ENCODE results near the gene C3orf80.

Gene C3orf80

GRCh38 chr3:160210799-160211221, 14.4 kb upstream of the C3orf80 start:
- TF ChIP-seq NFIC (IDR thresholded peaks at IDR 0.05): no peak
- TF ChIP-seq RAD21 (IDR thresholded peaks at IDR 0.05; ENCODE audit: low read depth): peak; percentile 46
- peak; percentile 54; the same call in 1 of the 2 replicates for TF ChIP-seq TEAD4 (IDR thresholded peaks at IDR 0.05)
- TF ChIP-seq CEBPB (IDR thresholded peaks at IDR 0.05): peak; percentile 43; the same call in 1 of the 2 replicates
- no peak for TF ChIP-seq TAF1 (IDR thresholded peaks at IDR 0.05; ENCODE audit: low read depth)

DNA sequence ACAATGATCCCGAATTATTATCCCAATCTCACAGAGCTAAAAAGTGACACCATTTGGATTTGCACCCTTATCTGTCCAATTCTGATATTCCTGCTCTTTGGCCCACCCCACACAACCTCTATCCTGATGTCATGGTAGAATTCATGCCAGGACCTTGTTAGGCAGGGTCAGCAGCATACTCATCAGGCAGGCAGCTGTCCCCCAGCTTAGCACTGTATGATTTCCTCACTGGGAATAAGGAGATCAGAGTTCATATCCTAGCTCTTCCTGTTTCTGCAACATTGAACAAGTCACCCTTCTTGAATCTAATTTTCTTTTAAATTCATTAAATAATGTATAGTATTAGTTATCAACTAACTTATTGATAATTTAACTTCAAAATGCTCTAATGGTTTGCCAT, 12.0 kb upstream of the C3orf80 start:
- TF ChIP-seq CREB1 (IDR thresholded peaks at IDR 0.05; ENCODE audit: low read depth): no peak
- TF ChIP-seq ZBTB7A (IDR thresholded peaks at IDR 0.05; ENCODE audit: low read depth): no peak
- no peak for TF ChIP-seq FOXM1 (IDR thresholded peaks at IDR 0.05; ENCODE audit: borderline replicate concordance, low read depth)
- TF ChIP-seq, protein P1, sequence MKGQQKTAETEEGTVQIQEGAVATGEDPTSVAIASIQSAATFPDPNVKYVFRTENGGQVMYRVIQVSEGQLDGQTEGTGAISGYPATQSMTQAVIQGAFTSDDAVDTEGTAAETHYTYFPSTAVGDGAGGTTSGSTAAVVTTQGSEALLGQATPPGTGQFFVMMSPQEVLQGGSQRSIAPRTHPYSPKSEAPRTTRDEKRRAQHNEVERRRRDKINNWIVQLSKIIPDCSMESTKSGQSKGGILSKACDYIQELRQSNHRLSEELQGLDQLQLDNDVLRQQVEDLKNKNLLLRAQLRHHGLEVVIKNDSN (IDR thresholded peaks at IDR 0.05): no peak
- no peak for TF ChIP-seq NFIC (IDR thresholded peaks at IDR 0.05)
- TF ChIP-seq TCF12 (IDR thresholded peaks at IDR 0.05; ENCODE audit: low read depth): no peak
- no peak for TF ChIP-seq TEAD4 (IDR thresholded peaks at IDR 0.05)
- no peak for TF ChIP-seq CEBPB (IDR thresholded peaks at IDR 0.05)

- TF ChIP-seq, protein P2, sequence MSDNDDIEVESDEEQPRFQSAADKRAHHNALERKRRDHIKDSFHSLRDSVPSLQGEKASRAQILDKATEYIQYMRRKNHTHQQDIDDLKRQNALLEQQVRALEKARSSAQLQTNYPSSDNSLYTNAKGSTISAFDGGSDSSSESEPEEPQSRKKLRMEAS (IDR thresholded peaks at IDR 0.05): no peak
- TF ChIP-seq TCF12 (IDR thresholded peaks at IDR 0.05; ENCODE audit: low read depth): no peak
- TF ChIP-seq YY1 (IDR thresholded peaks at IDR 0.05; ENCODE audit: low read depth): no peak
- no peak for TF ChIP-seq CREB1 (IDR thresholded peaks at IDR 0.05; ENCODE audit: low read depth)
- TF ChIP-seq TEAD4 (IDR thresholded peaks at IDR 0.05): no peak
- TF ChIP-seq NFIC (IDR thresholded peaks at IDR 0.05): no peak
- TF ChIP-seq, protein P3, sequence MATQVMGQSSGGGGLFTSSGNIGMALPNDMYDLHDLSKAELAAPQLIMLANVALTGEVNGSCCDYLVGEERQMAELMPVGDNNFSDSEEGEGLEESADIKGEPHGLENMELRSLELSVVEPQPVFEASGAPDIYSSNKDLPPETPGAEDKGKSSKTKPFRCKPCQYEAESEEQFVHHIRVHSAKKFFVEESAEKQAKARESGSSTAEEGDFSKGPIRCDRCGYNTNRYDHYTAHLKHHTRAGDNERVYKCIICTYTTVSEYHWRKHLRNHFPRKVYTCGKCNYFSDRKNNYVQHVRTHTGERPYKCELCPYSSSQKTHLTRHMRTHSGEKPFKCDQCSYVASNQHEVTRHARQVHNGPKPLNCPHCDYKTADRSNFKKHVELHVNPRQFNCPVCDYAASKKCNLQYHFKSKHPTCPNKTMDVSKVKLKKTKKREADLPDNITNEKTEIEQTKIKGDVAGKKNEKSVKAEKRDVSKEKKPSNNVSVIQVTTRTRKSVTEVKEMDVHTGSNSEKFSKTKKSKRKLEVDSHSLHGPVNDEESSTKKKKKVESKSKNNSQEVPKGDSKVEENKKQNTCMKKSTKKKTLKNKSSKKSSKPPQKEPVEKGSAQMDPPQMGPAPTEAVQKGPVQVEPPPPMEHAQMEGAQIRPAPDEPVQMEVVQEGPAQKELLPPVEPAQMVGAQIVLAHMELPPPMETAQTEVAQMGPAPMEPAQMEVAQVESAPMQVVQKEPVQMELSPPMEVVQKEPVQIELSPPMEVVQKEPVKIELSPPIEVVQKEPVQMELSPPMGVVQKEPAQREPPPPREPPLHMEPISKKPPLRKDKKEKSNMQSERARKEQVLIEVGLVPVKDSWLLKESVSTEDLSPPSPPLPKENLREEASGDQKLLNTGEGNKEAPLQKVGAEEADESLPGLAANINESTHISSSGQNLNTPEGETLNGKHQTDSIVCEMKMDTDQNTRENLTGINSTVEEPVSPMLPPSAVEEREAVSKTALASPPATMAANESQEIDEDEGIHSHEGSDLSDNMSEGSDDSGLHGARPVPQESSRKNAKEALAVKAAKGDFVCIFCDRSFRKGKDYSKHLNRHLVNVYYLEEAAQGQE (IDR thresholded peaks at IDR 0.05; ENCODE audit: low read depth): no peak
- no peak for TF ChIP-seq RAD21 (IDR thresholded peaks at IDR 0.05; ENCODE audit: low read depth)
Observed at GRCh38 chr3:160217675-160218074, 7.5 kb upstream of the C3orf80 start.

GRCh38 chr3:160218136-160218535, 7.1 kb upstream of the C3orf80 start:
- TF ChIP-seq NFIC (IDR thresholded peaks at IDR 0.05) (no peak), YY1 (IDR thresholded peaks at IDR 0.05; ENCODE audit: low read depth) (no peak), CEBPB (IDR thresholded peaks at IDR 0.05) (no peak)

GRCh38 chr3:160220038-160220437, 5.2 kb upstream of the C3orf80 start:
- no peak for TF ChIP-seq ZBTB7A (IDR thresholded peaks at IDR 0.05; ENCODE audit: low read depth)
- TF ChIP-seq, protein P2 (IDR thresholded peaks at IDR 0.05): no peak
- no peak for TF ChIP-seq FOXM1 (IDR thresholded peaks at IDR 0.05; ENCODE audit: borderline replicate concordance, low read depth)
- TF ChIP-seq TEAD4 (IDR thresholded peaks at IDR 0.05): no peak
- no peak for TF ChIP-seq RAD21 (IDR thresholded peaks at IDR 0.05; ENCODE audit: low read depth)
- TF ChIP-seq TAF1 (IDR thresholded peaks at IDR 0.05; ENCODE audit: low read depth): no peak
- no peak for TF ChIP-seq CEBPB (IDR thresholded peaks at IDR 0.05)
- TF ChIP-seq, protein P1 (IDR thresholded peaks at IDR 0.05): no peak
- TF ChIP-seq YY1 (IDR thresholded peaks at IDR 0.05; ENCODE audit: low read depth): no peak

GRCh38 chr3:160221019-160221418, 4.2 kb upstream of the C3orf80 start:
- TF ChIP-seq FOXM1 (IDR thresholded peaks at IDR 0.05; ENCODE audit: borderline replicate concordance, low read depth) (no peak), TAF1 (IDR thresholded peaks at IDR 0.05; ENCODE audit: low read depth) (no peak), NFIC (IDR thresholded peaks at IDR 0.05) (no peak), ZBTB7A (IDR thresholded peaks at IDR 0.05; ENCODE audit: low read depth) (no peak), YY1 (IDR thresholded peaks at IDR 0.05; ENCODE audit: low read depth) (no peak), EP300 (IDR thresholded peaks at IDR 0.05; ENCODE audit: borderline replicate concordance) (no peak), TEAD4 (IDR thresholded peaks at IDR 0.05) (no peak), CEBPB (IDR thresholded peaks at IDR 0.05) (no peak), TCF12 (IDR thresholded peaks at IDR 0.05; ENCODE audit: low read depth) (no peak), RAD21 (IDR thresholded peaks at IDR 0.05; ENCODE audit: low read depth) (no peak), CREB1 (IDR thresholded peaks at IDR 0.05; ENCODE audit: low read depth) (no peak), EGR1 (IDR thresholded peaks at IDR 0.05) (no peak)
- TF ChIP-seq, protein P3 (IDR thresholded peaks at IDR 0.05; ENCODE audit: low read depth): no peak
- TF ChIP-seq, protein P2 (IDR thresholded peaks at IDR 0.05): no peak
- TF ChIP-seq, protein P1 (IDR thresholded peaks at IDR 0.05): no peak
